ENCODE results near the gene ALDH1B1.
"Not testable (repeated sequence)": the region's sequence is repeated elsewhere in the genome, so short reads cannot be mapped to it uniquely, and the experiment has no call there.

The ALDH1B1 gene

DNA sequence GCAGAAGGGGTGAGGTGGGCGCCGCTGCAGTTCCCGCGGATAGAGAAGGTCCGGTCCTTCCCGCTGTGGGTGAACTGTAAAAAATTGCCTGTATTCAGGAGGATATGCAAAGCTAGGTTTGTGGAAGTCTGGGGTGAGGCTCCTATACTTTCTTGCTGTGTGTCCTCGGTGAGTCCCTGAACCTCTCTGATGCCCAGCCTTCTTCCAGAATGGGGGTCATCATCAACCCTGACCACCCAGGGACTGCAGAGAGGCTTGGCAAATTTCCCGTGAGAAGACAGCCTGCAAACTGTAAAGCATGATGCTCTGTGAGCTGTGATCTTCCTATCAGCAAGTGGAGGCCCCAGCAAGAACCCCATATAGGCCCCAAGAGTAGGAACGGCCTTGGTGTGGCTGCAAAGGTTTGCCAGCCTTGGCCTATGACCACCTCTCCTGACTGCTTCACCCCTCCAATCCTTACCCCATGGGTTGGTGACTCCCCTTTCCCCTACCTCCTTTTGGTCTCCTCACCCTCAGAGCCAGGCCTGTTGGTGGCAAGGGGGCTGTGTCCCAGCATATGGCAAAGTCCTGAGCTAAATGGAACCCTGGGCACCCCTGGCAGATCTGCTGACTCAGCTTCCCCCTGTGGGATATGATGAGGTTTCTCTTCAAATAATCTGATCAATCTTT, 760 bp downstream of the ALDH1B1 start:
- no peak for TF ChIP-seq POLR2A (IDR thresholded peaks at IDR 0.05; ENCODE audit: low read depth, low read length)
- no peak for TF ChIP-seq SPI1 (IDR thresholded peaks at IDR 0.05; ENCODE audit: low read depth, low read length)
- TF ChIP-seq PAX5 (IDR thresholded peaks at IDR 0.05; ENCODE audit: insufficient read depth, low read length, severe bottlenecking) = no peak
- TF ChIP-seq POU2F2 (IDR thresholded peaks at IDR 0.05; ENCODE audit: low read depth, low read length) = no peak
- no peak for TF ChIP-seq POLR2AphosphoS5 (IDR thresholded peaks at IDR 0.05; ENCODE audit: low read depth, low read length)
- no peak for TF ChIP-seq TAF1 (IDR thresholded peaks at IDR 0.05; ENCODE audit: low read depth, low read length)
- FAIRE-seq (no peak), DNase-seq (ENCODE audit: insufficient read length, low spot score) (no peak)

DNA sequence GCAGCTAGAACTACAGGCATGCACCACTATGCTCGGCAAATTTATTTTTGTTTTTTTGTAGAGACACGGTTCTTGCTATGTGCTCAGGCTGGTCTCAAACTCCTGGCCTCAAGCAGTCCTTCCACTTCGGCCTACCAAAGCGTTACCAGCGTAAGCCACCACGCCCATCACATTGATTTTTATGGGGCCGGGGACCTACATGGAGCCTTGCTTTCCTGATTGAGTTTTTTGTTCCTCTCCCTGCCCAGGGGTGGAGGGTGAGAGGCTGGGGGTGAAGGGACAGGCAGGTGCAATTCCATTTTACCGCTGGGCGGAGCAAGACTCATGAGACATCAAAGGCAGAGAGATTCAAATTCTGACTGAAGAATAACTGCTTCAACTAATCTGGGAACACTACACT, 1.9 kb downstream of the ALDH1B1 start:
- no peak for TF ChIP-seq POLR2AphosphoS5 (IDR thresholded peaks at IDR 0.05; ENCODE audit: low read depth, low read length)
- TF ChIP-seq POLR2A (IDR thresholded peaks at IDR 0.05; ENCODE audit: low read depth, low read length) = no peak
- no peak for TF ChIP-seq TAF1 (IDR thresholded peaks at IDR 0.05; ENCODE audit: low read depth, low read length)
- no peak for TF ChIP-seq SPI1 (IDR thresholded peaks at IDR 0.05; ENCODE audit: low read depth, low read length)
- no peak for TF ChIP-seq PAX5 (IDR thresholded peaks at IDR 0.05; ENCODE audit: insufficient read depth, low read length, severe bottlenecking)
- TF ChIP-seq POU2F2 (IDR thresholded peaks at IDR 0.05; ENCODE audit: low read depth, low read length) = no peak
- DNase-seq (ENCODE audit: insufficient read length, low spot score) (no peak), FAIRE-seq (no peak)

GRCh38 chr9:38395653-38396370, 3.3 kb downstream of the ALDH1B1 start:
- no peak for TF ChIP-seq SPI1 (IDR thresholded peaks at IDR 0.05; ENCODE audit: low read depth, low read length)
- no peak for TF ChIP-seq POLR2AphosphoS5 (IDR thresholded peaks at IDR 0.05; ENCODE audit: low read depth, low read length)
- TF ChIP-seq POLR2A (IDR thresholded peaks at IDR 0.05; ENCODE audit: low read depth, low read length) = no peak

GRCh38 chr9:38396371-38396671, 3.8 kb downstream of the ALDH1B1 start:
- no peak for DNase-seq (ENCODE audit: insufficient read length, low spot score)
- FAIRE-seq = no peak
- TF ChIP-seq POLR2AphosphoS5 (IDR thresholded peaks at IDR 0.05; ENCODE audit: low read depth, low read length) (no peak), POLR2A (IDR thresholded peaks at IDR 0.05; ENCODE audit: low read depth, low read length) (no peak), PAX5 (IDR thresholded peaks at IDR 0.05; ENCODE audit: insufficient read depth, low read length, severe bottlenecking) (no peak), TAF1 (IDR thresholded peaks at IDR 0.05; ENCODE audit: low read depth, low read length) (no peak), POU2F2 (IDR thresholded peaks at IDR 0.05; ENCODE audit: low read depth, low read length) (no peak)

More at GRCh38 chr9:38395653-38396370, 3.3 kb downstream of the ALDH1B1 start:
- DNase-seq (ENCODE audit: insufficient read length, low spot score) (no peak), FAIRE-seq (no peak)

DNA sequence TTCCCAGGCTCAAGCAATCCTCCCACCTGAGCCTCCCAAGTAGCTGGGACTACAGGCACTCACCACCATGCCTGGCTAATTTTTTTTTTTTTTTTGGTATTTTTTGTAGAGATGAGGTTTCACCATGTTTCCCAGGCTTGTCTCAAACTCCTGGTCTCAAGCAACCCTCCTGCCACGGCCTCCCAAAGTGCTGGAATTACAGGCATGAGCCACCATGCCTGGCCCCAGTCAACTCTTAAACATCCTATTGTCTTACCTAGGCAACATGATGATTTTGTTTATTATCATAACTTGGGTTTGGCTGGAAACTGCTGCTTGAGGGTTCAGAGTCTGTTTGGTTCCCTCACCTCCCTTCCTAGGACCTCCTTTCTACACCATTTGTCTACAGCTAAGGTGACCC, 6.7 kb downstream of the ALDH1B1 start:
- FAIRE-seq; DNase-seq (ENCODE audit: insufficient read length, low spot score): not testable (repeated sequence)

DNA sequence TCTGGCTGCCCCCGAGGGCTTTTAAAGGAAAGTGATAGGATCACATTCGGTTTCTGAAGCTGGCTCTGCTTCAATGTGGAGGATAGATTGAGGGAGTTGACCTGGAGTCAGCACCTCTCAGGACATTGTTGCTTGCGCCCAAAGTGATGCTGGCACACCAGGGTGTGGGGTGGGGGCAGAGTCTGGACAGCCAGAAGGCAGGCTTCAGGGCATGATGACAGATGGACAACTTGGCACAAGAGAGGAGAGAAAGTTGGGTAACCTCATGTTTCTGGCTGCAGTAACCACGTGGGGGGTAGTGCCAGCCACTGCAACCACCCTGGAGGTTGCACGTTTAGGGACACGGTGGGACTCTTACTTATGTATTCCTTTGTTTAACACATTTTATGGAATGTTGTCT, 9.5 kb downstream of the ALDH1B1 start:
- TF ChIP-seq POLR2AphosphoS5 (IDR thresholded peaks at IDR 0.05; ENCODE audit: low read depth, low read length) = no peak
- no peak for TF ChIP-seq PAX5 (IDR thresholded peaks at IDR 0.05; ENCODE audit: insufficient read depth, low read length, severe bottlenecking)
- no peak for TF ChIP-seq SPI1 (IDR thresholded peaks at IDR 0.05; ENCODE audit: low read depth, low read length)
- no peak for FAIRE-seq

DNA sequence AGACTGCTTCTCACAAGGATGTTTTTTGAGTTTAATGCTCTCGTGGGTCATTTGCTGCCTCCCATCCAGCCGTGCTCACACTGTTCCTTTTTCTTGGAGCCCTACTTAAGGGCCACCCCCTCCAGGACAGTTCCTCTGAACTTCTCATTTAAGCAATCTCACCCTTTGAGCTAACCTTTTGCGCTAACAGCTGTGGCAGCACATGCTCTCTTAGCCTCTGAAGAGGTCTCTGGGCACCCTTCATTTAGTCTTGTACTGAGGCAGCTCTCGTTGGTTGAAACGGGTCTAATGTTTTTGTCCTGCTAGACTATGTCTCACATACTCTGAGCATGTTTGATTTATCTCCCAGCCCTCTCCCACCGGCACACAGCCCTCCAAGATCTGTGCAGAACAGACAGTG, 11.8 kb downstream of the ALDH1B1 start:
- FAIRE-seq = no peak
- TF ChIP-seq POLR2AphosphoS5 (IDR thresholded peaks at IDR 0.05; ENCODE audit: low read depth, low read length) (no peak), PAX5 (IDR thresholded peaks at IDR 0.05; ENCODE audit: insufficient read depth, low read length, severe bottlenecking) (no peak), POLR2A (IDR thresholded peaks at IDR 0.05; ENCODE audit: low read depth, low read length) (no peak)
- DNase-seq (ENCODE audit: insufficient read length, low spot score) = no peak

More for the DNA sequence above, 9.5 kb downstream of the ALDH1B1 start:
- no peak for DNase-seq (ENCODE audit: insufficient read length, low spot score)

DNA sequence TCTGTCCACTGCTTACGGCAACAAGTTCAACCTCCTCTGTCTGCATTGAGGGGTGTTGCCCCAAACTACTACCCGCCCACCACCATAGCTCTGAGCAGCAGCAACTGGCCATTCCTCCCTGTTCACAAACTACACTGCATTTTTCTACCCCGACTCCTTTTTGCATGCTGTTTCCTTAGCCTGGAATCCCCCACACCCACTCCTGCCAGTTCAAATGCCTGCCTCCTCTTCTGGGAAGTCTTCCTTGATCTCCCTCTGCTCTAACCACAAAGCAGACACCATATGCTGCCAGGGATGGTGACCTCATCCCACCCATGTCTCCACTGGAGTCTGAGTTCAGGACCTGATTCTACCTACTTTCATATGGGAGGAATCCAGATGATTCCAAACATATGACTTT, 13.3 kb downstream of the ALDH1B1 start:
- no peak for DNase-seq (ENCODE audit: insufficient read length, low spot score)
- no peak for FAIRE-seq
- TF ChIP-seq SPI1 (IDR thresholded peaks at IDR 0.05; ENCODE audit: low read depth, low read length) = no peak
- TF ChIP-seq PAX5 (IDR thresholded peaks at IDR 0.05; ENCODE audit: insufficient read depth, low read length, severe bottlenecking) = no peak
- TF ChIP-seq TAF1 (IDR thresholded peaks at IDR 0.05; ENCODE audit: low read depth, low read length) = no peak
- TF ChIP-seq POLR2AphosphoS5 (IDR thresholded peaks at IDR 0.05; ENCODE audit: low read depth, low read length) = no peak
- no peak for TF ChIP-seq POLR2A (IDR thresholded peaks at IDR 0.05; ENCODE audit: low read depth, low read length)

DNA sequence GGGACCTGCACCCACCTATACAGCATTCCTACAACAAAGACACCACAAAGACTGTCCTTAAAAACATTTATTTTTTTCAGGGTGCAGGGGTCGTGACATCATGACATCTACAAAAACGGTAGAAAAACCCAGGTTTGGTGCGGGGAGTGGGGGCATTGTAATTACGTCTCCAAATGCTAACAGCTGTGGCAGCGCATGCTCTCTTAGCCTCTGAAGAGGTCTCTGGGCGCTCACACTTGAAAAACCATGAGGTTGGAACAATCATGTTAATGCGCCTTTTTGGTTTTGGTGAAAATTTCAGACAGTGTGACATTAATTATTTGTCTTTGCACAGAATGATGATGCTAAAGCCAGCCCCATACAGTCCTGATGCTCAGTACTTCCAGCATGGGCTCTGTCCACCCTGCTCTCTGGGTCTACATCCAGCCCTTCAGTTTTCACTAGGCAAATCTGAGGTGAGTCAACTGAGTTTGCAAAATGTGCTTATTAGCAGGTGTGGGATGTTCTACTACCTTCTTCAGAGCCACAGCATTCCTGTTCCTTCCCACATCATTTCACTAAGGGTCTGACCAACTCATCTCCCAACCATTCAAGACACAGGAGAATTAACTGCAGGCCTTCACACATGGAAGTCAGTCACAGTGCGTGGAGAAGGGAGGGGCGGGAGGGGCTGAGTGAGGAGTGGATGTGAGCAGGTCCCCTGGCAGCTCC, 14.1 kb downstream of the ALDH1B1 start:
- DNase-seq (ENCODE audit: insufficient read length, low spot score) (no peak), FAIRE-seq (no peak)
- TF ChIP-seq POLR2AphosphoS5 (IDR thresholded peaks at IDR 0.05; ENCODE audit: low read depth, low read length) (no peak), SPI1 (IDR thresholded peaks at IDR 0.05; ENCODE audit: low read depth, low read length) (no peak), POLR2A (IDR thresholded peaks at IDR 0.05; ENCODE audit: low read depth, low read length) (no peak), POU2F2 (IDR thresholded peaks at IDR 0.05; ENCODE audit: low read depth, low read length) (no peak), TAF1 (IDR thresholded peaks at IDR 0.05; ENCODE audit: low read depth, low read length) (no peak), PAX5 (IDR thresholded peaks at IDR 0.05; ENCODE audit: insufficient read depth, low read length, severe bottlenecking) (no peak)

- no peak for FAIRE-seq
- no peak for DNase-seq (ENCODE audit: insufficient read length, low spot score)
- TF ChIP-seq TAF1 (IDR thresholded peaks at IDR 0.05; ENCODE audit: low read depth, low read length) (no peak), POLR2AphosphoS5 (IDR thresholded peaks at IDR 0.05; ENCODE audit: low read depth, low read length) (no peak), POLR2A (IDR thresholded peaks at IDR 0.05; ENCODE audit: low read depth, low read length) (no peak), SPI1 (IDR thresholded peaks at IDR 0.05; ENCODE audit: low read depth, low read length) (no peak), PAX5 (IDR thresholded peaks at IDR 0.05; ENCODE audit: insufficient read depth, low read length, severe bottlenecking) (no peak), POU2F2 (IDR thresholded peaks at IDR 0.05; ENCODE audit: low read depth, low read length) (no peak)
Measured at GRCh38 chr9:38408719-38409118, 16.2 kb downstream of the ALDH1B1 start.

Measured in GM12891 (cell line).